C4-2B (cell line): ENCODE measurements around the gene SKIC2.

ENCODE experiments used
- ZFX ChIP-seq: fragments of 450-650 bp; IDR thresholded peaks from 2 replicates; pipeline ENCODE4 v1.6.1; 2017
- TF ChIP-seq, protein P1 (sequence below): fragments of 450-650 bp; conservative IDR thresholded peaks from 2 replicates; pipeline ENCODE4 v1.5.1; 2017; ENCODE audit warnings: mild to moderate bottlenecking

- TF ChIP-seq, protein P1, sequence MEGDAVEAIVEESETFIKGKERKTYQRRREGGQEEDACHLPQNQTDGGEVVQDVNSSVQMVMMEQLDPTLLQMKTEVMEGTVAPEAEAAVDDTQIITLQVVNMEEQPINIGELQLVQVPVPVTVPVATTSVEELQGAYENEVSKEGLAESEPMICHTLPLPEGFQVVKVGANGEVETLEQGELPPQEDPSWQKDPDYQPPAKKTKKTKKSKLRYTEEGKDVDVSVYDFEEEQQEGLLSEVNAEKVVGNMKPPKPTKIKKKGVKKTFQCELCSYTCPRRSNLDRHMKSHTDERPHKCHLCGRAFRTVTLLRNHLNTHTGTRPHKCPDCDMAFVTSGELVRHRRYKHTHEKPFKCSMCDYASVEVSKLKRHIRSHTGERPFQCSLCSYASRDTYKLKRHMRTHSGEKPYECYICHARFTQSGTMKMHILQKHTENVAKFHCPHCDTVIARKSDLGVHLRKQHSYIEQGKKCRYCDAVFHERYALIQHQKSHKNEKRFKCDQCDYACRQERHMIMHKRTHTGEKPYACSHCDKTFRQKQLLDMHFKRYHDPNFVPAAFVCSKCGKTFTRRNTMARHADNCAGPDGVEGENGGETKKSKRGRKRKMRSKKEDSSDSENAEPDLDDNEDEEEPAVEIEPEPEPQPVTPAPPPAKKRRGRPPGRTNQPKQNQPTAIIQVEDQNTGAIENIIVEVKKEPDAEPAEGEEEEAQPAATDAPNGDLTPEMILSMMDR = no peak
- no peak for TF ChIP-seq ZFX
These were observed 11.8 kb upstream of the SKIC2 start for GRCh38 chr6:31947070-31947675.
